GM23248 (cell line): ENCODE data around the gene BTBD16. TPM values are rescaled to one million over a fixed set of nuclear protein-coding genes. Genes with fewer than 3 reads are reported as not detected.
A peak's percentile ranks its signal among the peaks of the same experiment; 100 is the strongest.

Experiments
- DNase-seq: peaks from one replicate; pipeline ENCODE4 v3.0.0-alpha.2; 2015
- H2AFZ ChIP-seq: fragments of 200-600 bp; sonication (generic); 2 replicates; pipeline ENCODE4 v1.6.1; 2016; ENCODE audit warnings: antibody characterized with exemption
- H3F3A ChIP-seq: fragments of 200-600 bp; sonication (generic); 2 replicates; pipeline ENCODE4 v1.6.1; 2016; ENCODE audit warnings: mild to moderate bottlenecking, antibody characterized with exemption, mixed run types; ENCODE audit not compliant: insufficient read depth
- H3K27ac ChIP-seq: fragments of 200-600 bp; sonication (generic); 2 replicates; pipeline ENCODE4 v1.5.1; 2016; ENCODE audit warnings: mild to moderate bottlenecking
- H3K27me3 ChIP-seq: fragments of 200-600 bp; sonication (generic); replicated peaks from 2 replicates; pipeline ENCODE4 v1.6.1; 2016; ENCODE audit warnings: mild to moderate bottlenecking; ENCODE audit not compliant: insufficient read depth
- H3K36me3 ChIP-seq: fragments of 200-600 bp; sonication (generic); 2 replicates; pipeline ENCODE4 v1.6.1; 2016; ENCODE audit warnings: low read depth, mild to moderate bottlenecking
- H3K4me1 ChIP-seq: fragments of 200-600 bp; sonication (generic); 2 replicates; pipeline ENCODE4 v1.6.1; 2016; ENCODE audit warnings: mild to moderate bottlenecking; ENCODE audit not compliant: insufficient read depth
- H3K4me2 ChIP-seq: fragments of 200-600 bp; sonication (generic); one replicate; pipeline ENCODE4 v1.6.1; 2016; ENCODE audit warnings: mild to moderate bottlenecking; ENCODE audit not compliant: unreplicated experiment
- H3K4me3 ChIP-seq: fragments of 200-600 bp; sonication (generic); 2 replicates; pipeline ENCODE4 v1.5.1; 2016; ENCODE audit warnings: mild to moderate bottlenecking
- H3K79me2 ChIP-seq: fragments of 200-600 bp; sonication (generic); 2 replicates; pipeline ENCODE4 v1.6.1; 2016; ENCODE audit warnings: mild to moderate bottlenecking; ENCODE audit not compliant: insufficient read depth
- H3K9ac ChIP-seq: fragments of 200-600 bp; sonication (generic); 2 replicates; pipeline ENCODE4 v1.6.1; 2016; ENCODE audit warnings: mild to moderate bottlenecking
- H3K9me2 ChIP-seq: fragments of 200-600 bp; sonication (generic); 2 replicates; pipeline ENCODE4 v1.6.1; 2016; ENCODE audit warnings: mixed run types, mild to moderate bottlenecking, moderate library complexity; ENCODE audit not compliant: insufficient read depth
- H3K9me3 ChIP-seq: fragments of 200-600 bp; sonication (generic); one replicate; pipeline ENCODE4 v1.6.1; 2017; ENCODE audit warnings: low read depth
- H4K20me1 ChIP-seq: fragments of 200-600 bp; sonication (generic); 2 replicates; pipeline ENCODE4 v1.6.0; 2016; ENCODE audit not compliant: insufficient read depth
- EZH2 ChIP-seq: fragments of 200-600 bp; sonication (generic); IDR thresholded peaks from 2 replicates; pipeline ENCODE4 v1.6.1; 2018; ENCODE audit warnings: antibody characterized with exemption, mild to moderate bottlenecking; ENCODE audit not compliant: insufficient read depth, poor library complexity, severe bottlenecking
- EZH2phosphoT487 ChIP-seq: fragments of 200-600 bp; sonication (generic); IDR thresholded peaks from 2 replicates; pipeline ENCODE4 v1.6.1; 2018; ENCODE audit warnings: antibody characterized with exemption, moderate library complexity, mild to moderate bottlenecking, low read depth; ENCODE audit not compliant: insufficient read depth
- WGBS, 2 experiments: methylation state at CpG; one replicate each; pipeline ENCODE4 v1.1.6; 2015 to 2017; ENCODE audit warnings: low lambda C conversion rate in 2 of 2, low coverage in 1 of 2; ENCODE audit errors: missing lambda C conversion rate in 2 of 2; 5-methylcytosine and 5-hydroxymethylcytosine counted together
- in situ Hi-C: fragments of 300-500 bp; cut with MboI; formaldehyde crosslinking; loops from 2 replicates; pipeline ENCODE4 v1.15.0; 2020
- polyA plus RNA-seq: library from polyadenylated mRNA; unstranded; fragments of >200 nt; fragmentation: Nextera tagmentation; extraction: Ambion mirVana; gene quantifications from 2 replicates; pipeline ENCODE4 v1.2.1, GENCODE V29; 2016
- total RNA-seq: library from RNA; depleted of rRNA; stranded (reverse); fragments of >200 nt; shearing (Covaris generic); gene quantifications from 2 replicates; pipeline ENCODE4 v1.2.3, GENCODE V29; 2014

The BTBD16 gene
- total and polyA plus RNA-seq, 2 experiments from 2014 or later: not detected

- peaks cover 2% of the 10 kb centered on the region; the same call in 1 of the 2 replicates for H3F3A ChIP-seq
- H3K36me3 ChIP-seq: no peaks in the 10 kb centered on the region
- H3K27me3 ChIP-seq: no peaks in the 10 kb centered on the region
- no peak overlapping the region for H3K27ac ChIP-seq
- TF ChIP-seq EZH2phosphoT487: no peak
- in situ Hi-C loops: no loop called here
- no peak for DNase-seq
- no peak overlapping the region for H3K4me2 ChIP-seq
- H3K4me3 ChIP-seq: no peak overlapping the region
- no peaks in the 10 kb centered on the region for H3K79me2 ChIP-seq
- no peak overlapping the region for H2AFZ ChIP-seq
- H3K9ac ChIP-seq: no peak overlapping the region
- H3K4me1 ChIP-seq: no peaks in the 10 kb centered on the region
- H3K9me3 ChIP-seq: no peaks in the 10 kb centered on the region
- H3K9me2 ChIP-seq: no peaks in the 10 kb centered on the region
- H4K20me1 ChIP-seq: no peaks in the 10 kb centered on the region
- WGBS, 2 experiments: 64 to 65% methylated on average over 2 of the region's 2 CpGs
Observed at GRCh38 chr10:122234416-122234815, 36.7 kb upstream of the BTBD16 start.

GRCh38 chr10:122236690-122237306 lies 34.3 kb upstream of the BTBD16 start:
- no peak overlapping the region for H3K4me2 ChIP-seq
- H3K79me2 ChIP-seq: no peaks in the 10 kb centered on the region
- TF ChIP-seq EZH2phosphoT487 (no peak), EZH2 (no peak)
- no peaks in the 10 kb centered on the region for H3K9me3 ChIP-seq
- H3F3A ChIP-seq: peaks cover 4% of the 10 kb centered on the region; the same call in 1 of the 2 replicates
- no peak overlapping the region for H3K9ac ChIP-seq
- in situ Hi-C loops: no loop called here
- 96 to 97% methylated on average over 5 of the region's 5 CpGs for WGBS, 2 experiments
- H3K4me3 ChIP-seq: no peak overlapping the region
- H4K20me1 ChIP-seq: no peaks in the 10 kb centered on the region
- H3K27ac ChIP-seq: no peak overlapping the region
- DNase-seq: no peak
- H3K9me2 ChIP-seq: no peaks in the 10 kb centered on the region
- peaks cover 6% of the 10 kb centered on the region; the same call in 1 of the 2 replicates for H3K4me1 ChIP-seq
- no peak overlapping the region for H2AFZ ChIP-seq
- H3K27me3 ChIP-seq: no peaks in the 10 kb centered on the region
- no peaks in the 10 kb centered on the region for H3K36me3 ChIP-seq

- H3K27ac ChIP-seq: no peak overlapping the region
- no peak overlapping the region for H3K4me3 ChIP-seq
- in situ Hi-C loops: no loop called here
- no peaks in the 10 kb centered on the region for H3K9me2 ChIP-seq
- H3K79me2 ChIP-seq: no peaks in the 10 kb centered on the region
- H4K20me1 ChIP-seq: no peaks in the 10 kb centered on the region
- DNase-seq: no peak
- no peaks in the 10 kb centered on the region for H3K9me3 ChIP-seq
- no peak overlapping the region for H3K9ac ChIP-seq
- H3K36me3 ChIP-seq: peaks cover 1% of the 10 kb centered on the region; the same call in 1 of the 2 replicates
- no peak for TF ChIP-seq EZH2phosphoT487
- TF ChIP-seq EZH2: no peak
- 84 to 85% methylated on average over 17 of the region's 17 CpGs for WGBS, 2 experiments
- no peak overlapping the region for H2AFZ ChIP-seq
- no peaks in the 10 kb centered on the region for H3K27me3 ChIP-seq
- H3F3A ChIP-seq: peaks cover 4% of the 10 kb centered on the region; the same call in 1 of the 2 replicates
- H3K4me1 ChIP-seq: peaks cover 6% of the 10 kb centered on the region; the same call in 1 of the 2 replicates
- no peak overlapping the region for H3K4me2 ChIP-seq
Observed at GRCh38 chr10:122237331-122237990, 33.6 kb upstream of the BTBD16 start.

- H3F3A ChIP-seq: peaks cover 4% of the 10 kb centered on the region; the same call in 1 of the 2 replicates
- H3K4me2 ChIP-seq: no peak overlapping the region
- 45 to 52% methylated on average over 10 of the region's 10 CpGs for WGBS, 2 experiments
- H3K9ac ChIP-seq: no peak overlapping the region; the same call in 1 of the 2 replicates
- H3K27ac ChIP-seq: peak overlapping the region; percentile 31; the same call in 1 of the 2 replicates
- no peaks in the 10 kb centered on the region for H3K27me3 ChIP-seq
- H3K9me2 ChIP-seq: no peaks in the 10 kb centered on the region
- no peaks in the 10 kb centered on the region for H4K20me1 ChIP-seq
- no peaks in the 10 kb centered on the region for H3K9me3 ChIP-seq
- no peak overlapping the region for H3K4me3 ChIP-seq
- peaks cover 6% of the 10 kb centered on the region; the same call in 1 of the 2 replicates for H3K4me1 ChIP-seq
- in situ Hi-C loops: no loop called here
- TF ChIP-seq EZH2phosphoT487 (no peak), EZH2 (no peak)
- no peaks in the 10 kb centered on the region for H3K79me2 ChIP-seq
- peak; percentile 89 for DNase-seq
- no peak overlapping the region for H2AFZ ChIP-seq
- peaks cover 2% of the 10 kb centered on the region; the same call in 1 of the 2 replicates for H3K36me3 ChIP-seq
Observed at GRCh38 chr10:122239578-122240257, 31.4 kb upstream of the BTBD16 start.
